AG10803 (cell line): ENCODE data around the gene FAM89A.

Experiments used
- DNase-seq: peaks from one replicate; pipeline ENCODE4 v3.0.0; 2010; ENCODE audit warnings: low read depth
- H3K4me3 ChIP-seq: 2 replicates; pipeline ENCODE4 v1.5.1; 2011; ENCODE audit warnings: mild to moderate bottlenecking, low read length, control low read depth
- CTCF ChIP-seq: conservative IDR thresholded peaks from 2 replicates; pipeline ENCODE4 v1.5.1; 2011; ENCODE audit warnings: mild to moderate bottlenecking, low read length, control low read depth, inconsistent platforms

FAM89A gene

GRCh38 chr1:231065510-231066241 is 25.6 kb upstream of the FAM89A start:
- no peak overlapping the region for H3K4me3 ChIP-seq
- no peak for DNase-seq
- no peak for TF ChIP-seq CTCF

- TF ChIP-seq CTCF, result no peak
- DNase-seq, result no peak
- no peak overlapping the region for H3K4me3 ChIP-seq
Observed at GRCh38 chr1:231064418-231064817, 24.4 kb upstream of the FAM89A start.

GRCh38 chr1:231063331-231063730 is 23.3 kb upstream of the FAM89A start:
- TF ChIP-seq CTCF, result no peak
- H3K4me3 ChIP-seq, result no peak overlapping the region
- DNase-seq, result no peak

GRCh38 chr1:231062500-231063270 is 22.6 kb upstream of the FAM89A start:
- no peak for TF ChIP-seq CTCF
- no peak overlapping the region for H3K4me3 ChIP-seq
- no peak for DNase-seq

GRCh38 chr1:231059566-231060193 is 19.6 kb upstream of the FAM89A start:
- no peak for DNase-seq
- no peak overlapping the region for H3K4me3 ChIP-seq
- no peak for TF ChIP-seq CTCF

GRCh38 chr1:231058416-231059109 is 18.5 kb upstream of the FAM89A start:
- no peak for TF ChIP-seq CTCF
- H3K4me3 ChIP-seq, result no peak overlapping the region
- DNase-seq, result no peak
